Measurements from ENCODE around the gene EIF3I. TPM values are rescaled to one million over a fixed set of nuclear protein-coding genes. Genes with fewer than 3 reads are reported as not detected.

Gene EIF3I
- total RNA-seq, 1 experiment from 2014 or later, result 222 TPM

DNA sequence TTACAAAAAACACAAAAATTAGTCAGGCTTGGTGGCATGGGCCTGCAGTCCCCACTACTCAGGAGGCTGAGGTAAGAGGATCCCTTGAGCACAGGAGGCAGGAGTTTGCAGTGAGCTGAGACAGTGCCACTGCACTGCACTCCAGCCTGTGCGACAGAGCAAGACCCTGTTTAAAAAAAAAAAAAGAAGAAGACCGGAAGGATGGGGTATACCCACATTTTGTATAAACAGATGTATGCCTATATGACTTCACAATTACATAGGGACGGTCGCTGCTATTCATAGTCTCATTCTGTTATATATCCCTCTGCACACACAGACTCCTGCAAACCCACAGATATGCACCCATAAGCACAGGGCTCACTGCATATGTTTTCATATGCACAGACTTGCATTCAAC, 41.5 kb downstream of the EIF3I start:
- H4K8ac ChIP-seq (replicated peaks; ENCODE audit: insufficient read length, low read depth, low read length), result no peak overlapping the region
- no peak overlapping the region for H3K9ac ChIP-seq (ENCODE audit: extremely low read depth, insufficient read length, low read length)
- Mint-ChIP-seq H3K9me3 (no peaks in the 10 kb centered on the region; a peak in 1 of 5 replicates), H3K27me3 (ENCODE audit: low read depth) (no peaks in the 10 kb centered on the region; the same call in 1 of the 2 replicates), H3K27ac (no peak overlapping the region), H3K4me1 (peaks cover 4 to 16% of the 10 kb centered on the region in 2 experiments), H3K4me3 (no peak overlapping the region), H3K36me3 (ENCODE audit: insufficient read depth in 1 of 3, low read depth in 3 of 3) (no peaks in the 10 kb centered on the region)
- no peaks in the 10 kb centered on the region for H3K23me2 ChIP-seq (ENCODE audit: insufficient read length, low read depth, low read length, poor library complexity, severe bottlenecking)
- H2BK15ac ChIP-seq (ENCODE audit: low read depth, low read length), result no peak overlapping the region
- H3K14ac ChIP-seq (ENCODE audit: insufficient read depth, low read length), result no peak overlapping the region
- H2BK12ac ChIP-seq (ENCODE audit: insufficient read length, low read depth, low read length), result no peak overlapping the region
- no peaks in the 10 kb centered on the region for H3K4me1 ChIP-seq (ENCODE audit: insufficient read depth, low read length)
- no peaks in the 10 kb centered on the region; the same call in 1 of the 2 replicates for H3K79me2 ChIP-seq (ENCODE audit: insufficient read depth, low read length)
- H2BK5ac ChIP-seq (ENCODE audit: insufficient read length, low read length), result no peak overlapping the region
- no peak overlapping the region for H3K27ac ChIP-seq (ENCODE audit: insufficient read length, low read depth, low read length)
- WGBS (ENCODE audit: extremely low coverage, insufficient read length, low lambda C conversion rate), result no CpG with 5 or more reads among the region's 4 CpGs
- no peak overlapping the region for H3K18ac ChIP-seq (ENCODE audit: insufficient read length, low read depth, low read length)
- H4K5ac ChIP-seq (ENCODE audit: insufficient read length, low read depth, low read length), result no peak overlapping the region
- H3K56ac ChIP-seq (ENCODE audit: insufficient read length, low read depth, low read length), result no peak overlapping the region
- no peak overlapping the region for H3K23ac ChIP-seq (ENCODE audit: insufficient read length, low read depth, low read length)
- no peak overlapping the region for H3T11ph ChIP-seq (ENCODE audit: low read length)
- no peak overlapping the region for H2AFZ ChIP-seq (ENCODE audit: low read length)
- no peak overlapping the region for H2BK20ac ChIP-seq (ENCODE audit: low read depth, low read length, poor library complexity, severe bottlenecking)
- DNase-seq, result no peak
- H3K4me2 ChIP-seq (ENCODE audit: insufficient read depth, insufficient read length, low read length), result no peak overlapping the region
- no peak overlapping the region for H3K4ac ChIP-seq (ENCODE audit: low read depth, low read length)
- no peak overlapping the region for H4K91ac ChIP-seq (ENCODE audit: insufficient read length, low read depth, low read length)
- H3K27me3 ChIP-seq (ENCODE audit: insufficient read depth, low read length), result no peaks in the 10 kb centered on the region
- H4K20me1 ChIP-seq (ENCODE audit: control insufficient read depth, insufficient read depth, insufficient read length), result no peaks in the 10 kb centered on the region
- H2BK120ac ChIP-seq (ENCODE audit: low read depth, low read length, poor library complexity, severe bottlenecking), result no peak overlapping the region
- H3K79me1 ChIP-seq (ENCODE audit: insufficient read depth, low read depth, low read length, poor library complexity, severe bottlenecking), result no peaks in the 10 kb centered on the region
- no peak overlapping the region for H2AK5ac ChIP-seq (ENCODE audit: insufficient read length, low read length)
- no peaks in the 10 kb centered on the region for H3K9me3 ChIP-seq (ENCODE audit: control insufficient read depth, low read depth, low read length)
- TF ChIP-seq, protein P1, sequence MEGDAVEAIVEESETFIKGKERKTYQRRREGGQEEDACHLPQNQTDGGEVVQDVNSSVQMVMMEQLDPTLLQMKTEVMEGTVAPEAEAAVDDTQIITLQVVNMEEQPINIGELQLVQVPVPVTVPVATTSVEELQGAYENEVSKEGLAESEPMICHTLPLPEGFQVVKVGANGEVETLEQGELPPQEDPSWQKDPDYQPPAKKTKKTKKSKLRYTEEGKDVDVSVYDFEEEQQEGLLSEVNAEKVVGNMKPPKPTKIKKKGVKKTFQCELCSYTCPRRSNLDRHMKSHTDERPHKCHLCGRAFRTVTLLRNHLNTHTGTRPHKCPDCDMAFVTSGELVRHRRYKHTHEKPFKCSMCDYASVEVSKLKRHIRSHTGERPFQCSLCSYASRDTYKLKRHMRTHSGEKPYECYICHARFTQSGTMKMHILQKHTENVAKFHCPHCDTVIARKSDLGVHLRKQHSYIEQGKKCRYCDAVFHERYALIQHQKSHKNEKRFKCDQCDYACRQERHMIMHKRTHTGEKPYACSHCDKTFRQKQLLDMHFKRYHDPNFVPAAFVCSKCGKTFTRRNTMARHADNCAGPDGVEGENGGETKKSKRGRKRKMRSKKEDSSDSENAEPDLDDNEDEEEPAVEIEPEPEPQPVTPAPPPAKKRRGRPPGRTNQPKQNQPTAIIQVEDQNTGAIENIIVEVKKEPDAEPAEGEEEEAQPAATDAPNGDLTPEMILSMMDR (conservative IDR thresholded peaks at IDR 0.05), result no peak

Measured in H9 (cell line).